Measurements from ENCODE around the gene ABHD6. TPM values are rescaled to one million over a fixed set of nuclear protein-coding genes. Genes with fewer than 3 reads are reported as not detected.
A peak's percentile ranks its signal among the peaks of the same experiment; 100 is the strongest.
"Not testable (repeated sequence)": the region's sequence is repeated elsewhere in the genome, so short reads cannot be mapped to it uniquely, and the experiment has no call there.

The ABHD6 gene
- total RNA-seq, 1 donor from 2014 or later, result 7.4 TPM

- Mint-ChIP-seq H3K27ac (ENCODE audit: unreplicated experiment) (peak overlapping the region; percentile 98), H3K4me1 (ENCODE audit: unreplicated experiment) (peaks cover 50% of the 10 kb centered on the region), H3K27me3 (ENCODE audit: unreplicated experiment) (no peaks in the 10 kb centered on the region), H3K4me3 (ENCODE audit: unreplicated experiment) (peak overlapping the region; percentile 16), H3K36me3 (ENCODE audit: unreplicated experiment) (peaks cover 13% of the 10 kb centered on the region), H3K9me3 (ENCODE audit: unreplicated experiment) (no peaks in the 10 kb centered on the region)
- TF ChIP-seq CTCF (IDR thresholded peaks at IDR 0.05), result no peak
- no peak for DNase-seq (ENCODE audit: extremely low spot score, unreplicated experiment)
Observed at GRCh38 chr3:58336135-58336882, 98.7 kb downstream of the ABHD6 start.

GRCh38 chr3:58337190-58337589, 99.6 kb downstream of the ABHD6 start:
- Mint-ChIP-seq H3K27ac (ENCODE audit: unreplicated experiment) (peak overlapping the region; percentile 31), H3K4me1 (ENCODE audit: unreplicated experiment) (peaks cover 44% of the 10 kb centered on the region), H3K27me3 (ENCODE audit: unreplicated experiment) (no peaks in the 10 kb centered on the region), H3K9me3 (ENCODE audit: unreplicated experiment) (no peaks in the 10 kb centered on the region), H3K4me3 (ENCODE audit: unreplicated experiment) (no peak overlapping the region), H3K36me3 (ENCODE audit: unreplicated experiment) (peaks cover 13% of the 10 kb centered on the region)
- no peak for DNase-seq (ENCODE audit: extremely low spot score, unreplicated experiment)
- TF ChIP-seq CTCF (IDR thresholded peaks at IDR 0.05), result no peak

GRCh38 chr3:58339146-58339545, 101.6 kb downstream of the ABHD6 start:
- not testable (repeated sequence) for H3K27ac Mint-ChIP-seq (ENCODE audit: unreplicated experiment); H3K27me3 Mint-ChIP-seq (ENCODE audit: unreplicated experiment)

GRCh38 chr3:58340594-58341244, 103.1 kb downstream of the ABHD6 start:
- Mint-ChIP-seq H3K4me1 (ENCODE audit: unreplicated experiment) (peaks cover 22% of the 10 kb centered on the region), H3K9me3 (ENCODE audit: unreplicated experiment) (no peaks in the 10 kb centered on the region), H3K4me3 (ENCODE audit: unreplicated experiment) (no peak overlapping the region), H3K27me3 (ENCODE audit: unreplicated experiment) (no peaks in the 10 kb centered on the region), H3K27ac (ENCODE audit: unreplicated experiment) (no peak overlapping the region), H3K36me3 (ENCODE audit: unreplicated experiment) (peaks cover 17% of the 10 kb centered on the region)
- TF ChIP-seq CTCF (IDR thresholded peaks at IDR 0.05), result no peak
- no peak for DNase-seq (ENCODE audit: extremely low spot score, unreplicated experiment)

More at GRCh38 chr3:58339146-58339545, 101.6 kb downstream of the ABHD6 start:
- H3K4me3 Mint-ChIP-seq (ENCODE audit: unreplicated experiment); DNase-seq (ENCODE audit: extremely low spot score, unreplicated experiment); H3K9me3 Mint-ChIP-seq (ENCODE audit: unreplicated experiment): not testable (repeated sequence)
- H3K4me1 Mint-ChIP-seq (ENCODE audit: unreplicated experiment), result peaks cover 35% of the 10 kb centered on the region
- peaks cover 17% of the 10 kb centered on the region for H3K36me3 Mint-ChIP-seq (ENCODE audit: unreplicated experiment)

GRCh38 chr3:58341376-58341775, 103.8 kb downstream of the ABHD6 start:
- no peaks in the 10 kb centered on the region for H3K27me3 Mint-ChIP-seq (ENCODE audit: unreplicated experiment)
- no peaks in the 10 kb centered on the region for H3K9me3 Mint-ChIP-seq (ENCODE audit: unreplicated experiment)
- H3K27ac Mint-ChIP-seq (ENCODE audit: unreplicated experiment), result no peak overlapping the region
- no peak for TF ChIP-seq CTCF (IDR thresholded peaks at IDR 0.05)
- H3K4me1 Mint-ChIP-seq (ENCODE audit: unreplicated experiment), result peaks cover 16% of the 10 kb centered on the region
- H3K4me3 Mint-ChIP-seq (ENCODE audit: unreplicated experiment), result no peak overlapping the region
- peaks cover 15% of the 10 kb centered on the region for H3K36me3 Mint-ChIP-seq (ENCODE audit: unreplicated experiment)
- DNase-seq (ENCODE audit: extremely low spot score, unreplicated experiment), result no peak
